ENCODE results near the gene DVL2. TPM values are rescaled to one million over a fixed set of nuclear protein-coding genes. Genes with fewer than 3 reads are reported as not detected.
A peak's percentile ranks its signal among the peaks of the same experiment; 100 is the strongest.

DVL2 gene
- total and polyA plus RNA-seq, 2 donors (not counting 1 experiment from before 2014, with no cell fraction given), result 8.1 to 91.8 TPM

DNA sequence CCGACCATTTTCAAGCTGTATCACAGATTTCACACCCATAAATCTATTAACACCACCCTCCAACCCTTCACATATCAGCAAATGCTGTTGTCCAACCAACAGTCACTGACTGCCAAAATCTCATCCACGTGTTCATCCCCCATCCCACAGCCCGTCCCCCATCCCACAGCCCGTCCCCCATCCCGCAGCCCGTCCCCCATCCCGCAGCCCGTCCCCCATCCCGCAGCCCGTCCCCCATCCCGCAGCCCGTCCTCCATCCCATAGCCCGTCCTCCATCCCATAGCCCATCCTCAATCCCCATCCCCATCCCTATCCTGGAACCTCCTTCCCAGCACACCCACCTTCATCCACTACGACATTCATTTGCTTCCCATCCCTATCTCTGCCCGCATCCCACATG lies 28.8 kb downstream of the DVL2 start:
- peaks cover 5% of the 10 kb centered on the region for H3K4me1 ChIP-seq (ENCODE audit: control insufficient read depth, extremely low read depth, insufficient read depth, low read length)
- no peak for DNase-seq (ENCODE audit: low read depth in 2 of 2)
- no peaks in the 10 kb centered on the region for H3K9me3 ChIP-seq (ENCODE audit: control insufficient read depth, insufficient read depth, low read depth, low read length)
- H2AFZ ChIP-seq (ENCODE audit: low read length), result no peak overlapping the region
- peaks cover 3% of the 10 kb centered on the region for H3K79me2 ChIP-seq (ENCODE audit: control insufficient read depth, insufficient read depth, low read length)
- H3K36me3 ChIP-seq (ENCODE audit: control insufficient read depth, insufficient read depth, low read length), result peaks cover 12% of the 10 kb centered on the region
- TF ChIP-seq EZH2 (IDR thresholded peaks at IDR 0.05; ENCODE audit: low read length, missing control alignments), result no peak
- TF ChIP-seq, protein P1, sequence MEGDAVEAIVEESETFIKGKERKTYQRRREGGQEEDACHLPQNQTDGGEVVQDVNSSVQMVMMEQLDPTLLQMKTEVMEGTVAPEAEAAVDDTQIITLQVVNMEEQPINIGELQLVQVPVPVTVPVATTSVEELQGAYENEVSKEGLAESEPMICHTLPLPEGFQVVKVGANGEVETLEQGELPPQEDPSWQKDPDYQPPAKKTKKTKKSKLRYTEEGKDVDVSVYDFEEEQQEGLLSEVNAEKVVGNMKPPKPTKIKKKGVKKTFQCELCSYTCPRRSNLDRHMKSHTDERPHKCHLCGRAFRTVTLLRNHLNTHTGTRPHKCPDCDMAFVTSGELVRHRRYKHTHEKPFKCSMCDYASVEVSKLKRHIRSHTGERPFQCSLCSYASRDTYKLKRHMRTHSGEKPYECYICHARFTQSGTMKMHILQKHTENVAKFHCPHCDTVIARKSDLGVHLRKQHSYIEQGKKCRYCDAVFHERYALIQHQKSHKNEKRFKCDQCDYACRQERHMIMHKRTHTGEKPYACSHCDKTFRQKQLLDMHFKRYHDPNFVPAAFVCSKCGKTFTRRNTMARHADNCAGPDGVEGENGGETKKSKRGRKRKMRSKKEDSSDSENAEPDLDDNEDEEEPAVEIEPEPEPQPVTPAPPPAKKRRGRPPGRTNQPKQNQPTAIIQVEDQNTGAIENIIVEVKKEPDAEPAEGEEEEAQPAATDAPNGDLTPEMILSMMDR (conservative IDR thresholded peaks at IDR 0.05 in 1 of 2, IDR thresholded peaks at IDR 0.05 in 1 of 2; ENCODE audit: low read depth in 1 of 2, low read length in 2 of 2), result no peak
- peak overlapping the region; percentile 86 for H3K9ac ChIP-seq (ENCODE audit: insufficient read depth, low read length)
- H4K20me1 ChIP-seq (ENCODE audit: control insufficient read depth, extremely low read depth, insufficient read depth, low read length), result no peaks in the 10 kb centered on the region
- peak overlapping the region; percentile 82 for H3K27ac ChIP-seq (ENCODE audit: insufficient read depth, low read length)
- H3K4me3 ChIP-seq (replicated peaks in 1 of 4; ENCODE audit: control extremely low read depth in 1 of 4, insufficient read depth in 1 of 4, low read depth in 3 of 4, low read length in 4 of 4), result peak overlapping the region in 3 of 4 experiments; percentile 45 to 61 (median 45)
- no peaks in the 10 kb centered on the region for H3K27me3 ChIP-seq (ENCODE audit: control insufficient read depth, insufficient read depth, low read length)
- peak overlapping the region; percentile 77 for H3K4me2 ChIP-seq (ENCODE audit: extremely low read depth, insufficient read depth, low read length)

DNA sequence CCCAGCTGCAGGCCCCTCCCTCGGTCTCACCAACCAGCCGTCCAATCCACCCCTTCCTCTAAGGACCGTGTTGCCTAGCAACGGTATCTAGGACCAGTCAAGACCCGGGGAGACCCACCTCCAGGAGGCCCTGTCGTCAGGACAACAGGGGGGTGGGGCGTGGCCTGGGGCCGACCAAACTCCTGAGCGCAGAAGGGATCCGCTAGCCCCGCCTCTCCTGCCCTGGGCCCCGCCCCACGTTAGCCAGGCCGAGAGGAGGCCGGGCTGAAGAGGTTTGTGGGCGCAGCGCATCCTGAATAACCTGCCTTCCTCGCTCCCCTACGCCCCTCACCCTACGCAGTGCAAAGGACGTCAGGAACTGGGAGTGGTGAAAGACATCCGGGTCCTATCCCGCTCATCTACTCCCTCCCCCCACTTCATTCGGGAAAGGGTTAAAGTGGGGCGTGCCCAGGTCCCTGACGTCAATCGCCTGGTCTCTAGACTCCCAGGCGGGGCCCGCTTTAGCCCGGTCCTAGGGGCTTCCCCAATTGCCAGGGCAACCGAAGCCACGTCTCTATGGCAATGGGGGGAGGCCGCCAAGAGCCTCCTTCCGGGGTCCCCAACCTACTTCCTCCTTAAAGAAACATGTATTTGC lies 29.4 kb downstream of the DVL2 start:
- no peaks in the 10 kb centered on the region for H4K20me1 ChIP-seq (ENCODE audit: control insufficient read depth, extremely low read depth, insufficient read depth, low read length)
- H3K27ac ChIP-seq (ENCODE audit: insufficient read depth, low read length), result peak overlapping the region; percentile 82
- H3K79me2 ChIP-seq (ENCODE audit: control insufficient read depth, insufficient read depth, low read length), result peaks cover 3% of the 10 kb centered on the region
- peak overlapping the region; percentile 85 for H2AFZ ChIP-seq (ENCODE audit: low read length)
- TF ChIP-seq, protein P1 (conservative IDR thresholded peaks at IDR 0.05 in 1 of 2, IDR thresholded peaks at IDR 0.05 in 1 of 2; ENCODE audit: low read depth in 1 of 2, low read length in 2 of 2), result no peak
- no peak for TF ChIP-seq EZH2 (IDR thresholded peaks at IDR 0.05; ENCODE audit: low read length, missing control alignments)
- H3K36me3 ChIP-seq (ENCODE audit: control insufficient read depth, insufficient read depth, low read length), result peaks cover 12% of the 10 kb centered on the region
- peak; percentile 79 to 85 for DNase-seq (ENCODE audit: low read depth in 2 of 2)
- peaks cover 5% of the 10 kb centered on the region for H3K4me1 ChIP-seq (ENCODE audit: control insufficient read depth, extremely low read depth, insufficient read depth, low read length)
- H3K9me3 ChIP-seq (ENCODE audit: control insufficient read depth, insufficient read depth, low read depth, low read length), result no peaks in the 10 kb centered on the region
- H3K27me3 ChIP-seq (ENCODE audit: control insufficient read depth, insufficient read depth, low read length), result no peaks in the 10 kb centered on the region
- peak overlapping the region; percentile 45 to 61 (median 48) for H3K4me3 ChIP-seq (replicated peaks in 1 of 4; ENCODE audit: control extremely low read depth in 1 of 4, insufficient read depth in 1 of 4, low read depth in 3 of 4, low read length in 4 of 4)
- H3K9ac ChIP-seq (ENCODE audit: insufficient read depth, low read length), result peak overlapping the region; percentile 86
- H3K4me2 ChIP-seq (ENCODE audit: extremely low read depth, insufficient read depth, low read length), result peak overlapping the region; percentile 77

DNA sequence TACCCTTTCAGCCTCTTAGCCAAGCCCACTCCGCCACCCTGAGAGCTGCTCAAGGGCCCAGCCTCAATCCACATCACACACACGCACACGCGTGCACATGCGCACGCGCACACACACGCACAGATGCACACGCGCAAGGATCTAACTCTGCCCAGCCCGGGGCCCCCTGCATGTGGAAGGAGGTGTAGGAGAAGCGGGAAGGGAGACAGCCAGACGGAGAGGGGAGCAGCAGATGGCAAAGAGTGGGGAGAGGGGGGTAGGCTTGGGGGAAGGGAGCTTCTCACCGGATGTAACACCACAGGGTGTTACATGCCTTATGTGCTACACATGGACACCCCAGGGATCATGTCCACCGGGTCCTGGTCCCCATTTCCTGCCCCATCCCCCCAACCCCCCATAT lies 30.0 kb downstream of the DVL2 start:
- TF ChIP-seq, protein P1 (conservative IDR thresholded peaks at IDR 0.05 in 1 of 2, IDR thresholded peaks at IDR 0.05 in 1 of 2; ENCODE audit: low read depth in 1 of 2, low read length in 2 of 2), result no peak
- no peak for TF ChIP-seq EZH2 (IDR thresholded peaks at IDR 0.05; ENCODE audit: low read length, missing control alignments)
- peaks cover 12% of the 10 kb centered on the region for H3K36me3 ChIP-seq (ENCODE audit: control insufficient read depth, insufficient read depth, low read length)
- no peaks in the 10 kb centered on the region for H3K9me3 ChIP-seq (ENCODE audit: control insufficient read depth, insufficient read depth, low read depth, low read length)
- no peak for DNase-seq (ENCODE audit: low read depth in 2 of 2)
- H3K79me2 ChIP-seq (ENCODE audit: control insufficient read depth, insufficient read depth, low read length), result peaks cover 3% of the 10 kb centered on the region
- H3K4me1 ChIP-seq (ENCODE audit: control insufficient read depth, extremely low read depth, insufficient read depth, low read length), result peaks cover 5% of the 10 kb centered on the region
- peak overlapping the region; percentile 77 for H3K4me2 ChIP-seq (ENCODE audit: extremely low read depth, insufficient read depth, low read length)
- no peak overlapping the region for H3K9ac ChIP-seq (ENCODE audit: insufficient read depth, low read length)
- H3K27ac ChIP-seq (ENCODE audit: insufficient read depth, low read length), result peak overlapping the region; percentile 82
- no peak overlapping the region for H2AFZ ChIP-seq (ENCODE audit: low read length)
- H3K27me3 ChIP-seq (ENCODE audit: control insufficient read depth, insufficient read depth, low read length), result no peaks in the 10 kb centered on the region
- peak overlapping the region in 3 of 4 experiments; percentile 45 to 61 (median 45) for H3K4me3 ChIP-seq (replicated peaks in 1 of 4; ENCODE audit: control extremely low read depth in 1 of 4, insufficient read depth in 1 of 4, low read depth in 3 of 4, low read length in 4 of 4)
- H4K20me1 ChIP-seq (ENCODE audit: control insufficient read depth, extremely low read depth, insufficient read depth, low read length), result no peaks in the 10 kb centered on the region
